Spleen (tissue), 7 donors: ENCODE results near the gene NAALADL2.

Experiments
- POLR2A ChIP-seq, 3 donors: fragments of 450-650 bp; IDR thresholded peaks; one replicate each; pipeline ENCODE4 v1.5.1; 2017; ENCODE audit warnings: antibody characterized with exemption in 3 of 3, mild to moderate bottlenecking in 1 of 3
- TF ChIP-seq, protein P1 (sequence below), 11 experiments: fragments of 200-600 bp in 7 of 11; fragments of 450-650 bp in 4 of 11; sonication (generic) in 4 of 11; IDR thresholded peaks in 8 of 11; conservative IDR thresholded peaks in 3 of 11; 1 replicate in 7 of 11; 2 replicates in 4 of 11; pipeline versions ENCODE4 v1.4.0 to v1.8.0; 2016 to 2021; ENCODE audit warnings: antibody characterized with exemption in 11 of 11, inconsistent platforms in 4 of 11, mild to moderate bottlenecking in 1 of 11
- donor health status: DM: no; HTN: no; CAD: no; lungs with moderate emphysema.
- donor health status: DM: no; HTN: no; CAD: no.
- donor health status: DM: no; HTN: no; CAD: no.

DNA sequence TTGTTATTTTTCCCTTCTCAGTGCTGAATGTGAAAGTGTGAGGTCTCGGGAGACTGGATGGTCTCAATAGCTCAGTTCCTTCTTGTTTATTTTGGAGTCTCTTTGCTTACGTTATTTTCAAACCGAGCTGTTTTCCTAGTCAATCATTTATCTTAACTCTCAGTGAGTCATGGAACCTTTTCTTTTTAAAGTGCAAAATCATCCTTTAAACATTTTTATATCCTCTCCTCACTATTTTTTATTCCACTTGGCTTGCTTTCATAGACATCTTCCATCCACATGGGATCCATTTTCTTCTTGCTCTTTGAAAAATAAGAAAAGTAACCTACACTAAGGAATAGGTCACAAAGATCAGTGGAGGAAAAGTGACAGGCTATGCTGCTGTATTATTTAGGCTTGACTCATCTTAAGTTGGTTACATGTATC lies 497.8 kb downstream of the NAALADL2 start:
- TF ChIP-seq POLR2A (IDR thresholded peaks at IDR 0.05), result no peak
- TF ChIP-seq, protein P1, sequence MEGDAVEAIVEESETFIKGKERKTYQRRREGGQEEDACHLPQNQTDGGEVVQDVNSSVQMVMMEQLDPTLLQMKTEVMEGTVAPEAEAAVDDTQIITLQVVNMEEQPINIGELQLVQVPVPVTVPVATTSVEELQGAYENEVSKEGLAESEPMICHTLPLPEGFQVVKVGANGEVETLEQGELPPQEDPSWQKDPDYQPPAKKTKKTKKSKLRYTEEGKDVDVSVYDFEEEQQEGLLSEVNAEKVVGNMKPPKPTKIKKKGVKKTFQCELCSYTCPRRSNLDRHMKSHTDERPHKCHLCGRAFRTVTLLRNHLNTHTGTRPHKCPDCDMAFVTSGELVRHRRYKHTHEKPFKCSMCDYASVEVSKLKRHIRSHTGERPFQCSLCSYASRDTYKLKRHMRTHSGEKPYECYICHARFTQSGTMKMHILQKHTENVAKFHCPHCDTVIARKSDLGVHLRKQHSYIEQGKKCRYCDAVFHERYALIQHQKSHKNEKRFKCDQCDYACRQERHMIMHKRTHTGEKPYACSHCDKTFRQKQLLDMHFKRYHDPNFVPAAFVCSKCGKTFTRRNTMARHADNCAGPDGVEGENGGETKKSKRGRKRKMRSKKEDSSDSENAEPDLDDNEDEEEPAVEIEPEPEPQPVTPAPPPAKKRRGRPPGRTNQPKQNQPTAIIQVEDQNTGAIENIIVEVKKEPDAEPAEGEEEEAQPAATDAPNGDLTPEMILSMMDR (IDR thresholded peaks at IDR 0.05 in 8 of 11, conservative IDR thresholded peaks at IDR 0.05 in 3 of 11), result no peak
